Spleen (tissue), 11 donors: ENCODE measurements around the gene KCNQ5. TPM values are rescaled to one million over a fixed set of nuclear protein-coding genes. Genes with fewer than 3 reads are reported as not detected.

Experiments used
- DNase-seq: peaks from one replicate; pipeline ENCODE4 v3.0.0-alpha.2; 2020
- H3K27ac ChIP-seq, 8 donors: fragments of 200-600 bp; sonication (generic) in 7 of 8; 1 replicate in 4 of 8; 2 replicates in 4 of 8; pipeline versions ENCODE4 v1.5.0 to v1.8.0; 2016 to 2021; ENCODE audit warnings: inconsistent platforms in 4 of 8, mild to moderate bottlenecking in 4 of 8, moderate library complexity in 1 of 8
- H3K27me3 ChIP-seq, 7 donors: fragments of 200-600 bp; sonication (generic) in 6 of 7; replicated peaks in 1 of 7; 1 replicate in 4 of 7; 2 replicates in 3 of 7; pipeline versions ENCODE4 v1.5.0 to v1.8.0; 2016 to 2021; ENCODE audit warnings: inconsistent platforms in 3 of 7, mild to moderate bottlenecking in 1 of 7
- H3K36me3 ChIP-seq, 6 donors: fragments of 200-600 bp; sonication (generic) in 5 of 6; 1 replicate in 4 of 6; 2 replicates in 2 of 6; pipeline versions ENCODE4 v1.5.0 to v1.8.0; 2016 to 2021; ENCODE audit warnings: inconsistent platforms in 2 of 6
- H3K4me1 ChIP-seq, 6 donors: fragments of 200-600 bp; sonication (generic) in 5 of 6; 1 replicate in 3 of 6; 2 replicates in 3 of 6; pipeline versions ENCODE4 v1.5.0 to v1.8.0; 2016 to 2021; ENCODE audit warnings: inconsistent platforms in 3 of 6
- H3K4me3 ChIP-seq, 8 donors: fragments of 200-600 bp; sonication (generic) in 7 of 8; 1 replicate in 4 of 8; 2 replicates in 4 of 8; pipeline versions ENCODE4 v1.5.0 to v1.8.0; 2016 to 2021; ENCODE audit warnings: inconsistent platforms in 4 of 8, mild to moderate bottlenecking in 4 of 8, moderate library complexity in 2 of 8
- H3K9me3 ChIP-seq, 8 donors: fragments of 200-600 bp; sonication (generic) in 7 of 8; 1 replicate in 4 of 8; 2 replicates in 4 of 8; pipeline versions ENCODE4 v1.5.0 to v1.8.0; 2016 to 2021; ENCODE audit warnings: inconsistent platforms in 4 of 8
- POLR2A ChIP-seq, 3 donors: fragments of 450-650 bp; IDR thresholded peaks; one replicate each; pipeline ENCODE4 v1.5.1; 2017; ENCODE audit warnings: antibody characterized with exemption in 3 of 3, mild to moderate bottlenecking in 1 of 3
- POLR2AphosphoS5 ChIP-seq, 3 donors: sonication (generic); formaldehyde crosslinking; IDR thresholded peaks; one replicate each; pipeline ENCODE4 v1.5.1; 2017; ENCODE audit warnings: antibody characterized with exemption in 3 of 3
- WGBS, 5 donors: extraction: QIAGEN DNeasy Blood & Tissue Kit in 3 of 5; methylation state at CpG; one replicate each; pipeline versions ENCODE4 v1.1.5 to v1.1.7; 2013 to 2018; 5-methylcytosine and 5-hydroxymethylcytosine counted together
- intact Hi-C: fragments of 100-400 bp; cut with DNase I; formaldehyde crosslinking; loops from one replicate; pipeline ENCODE4 v1.15.0; 2023; ENCODE audit warnings: low total_unique reads
- polyA plus RNA-seq, 3 donors: library from polyadenylated mRNA; stranded (reverse); fragments of 200-250 nt; gene quantifications; one replicate each; pipeline ENCODE4 v1.2.1, GENCODE V29; 2013
- total RNA-seq, 7 donors: library from RNA; depleted of rRNA in 3 of 7; stranded (reverse); fragments of >200 nt in 3 of 7; fragmentation: NEBNext Ultra II Directional in 4 of 7; extraction: Animal tissue kit (Norgen Biotek cat#: 25700) in 4 of 7; gene quantifications; one replicate each; pipeline versions ENCODE4 v1.1.0 to v1.2.1, GENCODE V29; 2016 to 2021
- TF ChIP-seq, protein P1 (sequence below), 11 experiments: fragments of 200-600 bp in 7 of 11; fragments of 450-650 bp in 4 of 11; sonication (generic) in 4 of 11; IDR thresholded peaks in 8 of 11; conservative IDR thresholded peaks in 3 of 11; 1 replicate in 7 of 11; 2 replicates in 4 of 11; pipeline versions ENCODE4 v1.4.0 to v1.8.0; 2016 to 2021; ENCODE audit warnings: antibody characterized with exemption in 11 of 11, inconsistent platforms in 4 of 11, mild to moderate bottlenecking in 1 of 11
- donor health status: healthy with polysubstance abuse.
- donor health status: DM: no; HTN: no; CAD: no; lungs with moderate emphysema.
- donor health status: DM: no; HTN: no; CAD: no.
- donor health status: Bipolar disorder and iron deficiency.
- donor health status: healthy.
- donor health status: DM: no; HTN: no; CAD: no.
- donor health status: DM: yes; HTN: yes; CAD: no.

The KCNQ5 gene
- total and polyA plus RNA-seq, 10 donors = 1.3 to 8.7 (median 4.4) TPM

DNA sequence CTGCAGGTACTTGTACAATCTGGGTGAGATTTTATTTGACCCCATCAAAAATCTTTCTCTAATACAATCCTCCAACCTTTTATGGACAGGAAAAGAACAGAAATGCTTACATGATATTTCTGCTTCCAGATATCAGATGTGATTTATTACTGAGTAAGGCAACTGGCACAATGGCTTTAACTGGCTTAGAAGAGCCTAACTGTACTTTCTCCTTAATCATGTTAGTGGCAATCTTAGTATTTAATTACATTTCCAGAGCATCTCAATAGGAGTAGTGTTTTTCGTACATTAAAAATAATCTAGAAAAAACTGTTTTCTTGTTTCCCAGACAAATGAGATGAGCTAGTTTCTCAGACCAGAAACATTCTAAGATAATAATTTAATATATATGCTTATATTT, 251.6 kb downstream of the KCNQ5 start:
- DNase-seq = no peak
- no peak overlapping the region for H3K27ac ChIP-seq
- H3K9me3 ChIP-seq = no peaks in the 10 kb centered on the region
- no peaks in the 10 kb centered on the region for H3K27me3 ChIP-seq
- no peak for TF ChIP-seq POLR2A (IDR thresholded peaks at IDR 0.05)
- no peak for TF ChIP-seq POLR2AphosphoS5 (IDR thresholded peaks at IDR 0.05)
- TF ChIP-seq, protein P1, sequence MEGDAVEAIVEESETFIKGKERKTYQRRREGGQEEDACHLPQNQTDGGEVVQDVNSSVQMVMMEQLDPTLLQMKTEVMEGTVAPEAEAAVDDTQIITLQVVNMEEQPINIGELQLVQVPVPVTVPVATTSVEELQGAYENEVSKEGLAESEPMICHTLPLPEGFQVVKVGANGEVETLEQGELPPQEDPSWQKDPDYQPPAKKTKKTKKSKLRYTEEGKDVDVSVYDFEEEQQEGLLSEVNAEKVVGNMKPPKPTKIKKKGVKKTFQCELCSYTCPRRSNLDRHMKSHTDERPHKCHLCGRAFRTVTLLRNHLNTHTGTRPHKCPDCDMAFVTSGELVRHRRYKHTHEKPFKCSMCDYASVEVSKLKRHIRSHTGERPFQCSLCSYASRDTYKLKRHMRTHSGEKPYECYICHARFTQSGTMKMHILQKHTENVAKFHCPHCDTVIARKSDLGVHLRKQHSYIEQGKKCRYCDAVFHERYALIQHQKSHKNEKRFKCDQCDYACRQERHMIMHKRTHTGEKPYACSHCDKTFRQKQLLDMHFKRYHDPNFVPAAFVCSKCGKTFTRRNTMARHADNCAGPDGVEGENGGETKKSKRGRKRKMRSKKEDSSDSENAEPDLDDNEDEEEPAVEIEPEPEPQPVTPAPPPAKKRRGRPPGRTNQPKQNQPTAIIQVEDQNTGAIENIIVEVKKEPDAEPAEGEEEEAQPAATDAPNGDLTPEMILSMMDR (IDR thresholded peaks at IDR 0.05 in 8 of 11, conservative IDR thresholded peaks at IDR 0.05 in 3 of 11) = no peak
- intact Hi-C loops = no loop called here
- H3K36me3 ChIP-seq = no peaks in the 10 kb centered on the region
- H3K4me3 ChIP-seq = no peak overlapping the region
- no peaks in the 10 kb centered on the region for H3K4me1 ChIP-seq
- 93 to 98% (median 96%) methylated on average over 1 of the region's 1 CpG for WGBS, 5 donors

DNA sequence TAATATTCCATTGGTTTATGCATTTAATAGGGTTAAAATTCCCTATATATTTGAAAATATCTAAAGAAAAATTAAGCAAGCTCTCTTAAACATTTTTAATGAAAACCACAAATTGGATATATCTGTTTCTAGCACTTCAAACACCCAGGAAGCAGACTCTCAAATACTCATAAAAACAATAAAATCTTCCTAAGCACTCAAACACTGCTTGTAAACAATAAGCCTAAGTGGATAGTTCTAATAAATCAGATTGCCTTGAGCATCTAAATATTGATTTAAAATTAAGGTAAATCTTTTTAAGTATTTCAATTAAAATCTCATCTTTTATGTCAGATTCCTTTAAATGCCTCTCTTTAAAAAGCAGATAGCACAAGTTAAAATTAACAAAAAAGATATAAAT, 254.4 kb downstream of the KCNQ5 start:
- H3K9me3 ChIP-seq = no peaks in the 10 kb centered on the region
- H3K27me3 ChIP-seq = no peaks in the 10 kb centered on the region
- no peak overlapping the region for H3K27ac ChIP-seq
- no peak for DNase-seq
- no peaks in the 10 kb centered on the region for H3K4me1 ChIP-seq
- H3K4me3 ChIP-seq = no peak overlapping the region
- intact Hi-C loops = no loop called here
- TF ChIP-seq, protein P1 (IDR thresholded peaks at IDR 0.05 in 8 of 11, conservative IDR thresholded peaks at IDR 0.05 in 3 of 11) = no peak
- TF ChIP-seq POLR2AphosphoS5 (IDR thresholded peaks at IDR 0.05) = no peak
- no peak for TF ChIP-seq POLR2A (IDR thresholded peaks at IDR 0.05)
- no peaks in the 10 kb centered on the region for H3K36me3 ChIP-seq

DNA sequence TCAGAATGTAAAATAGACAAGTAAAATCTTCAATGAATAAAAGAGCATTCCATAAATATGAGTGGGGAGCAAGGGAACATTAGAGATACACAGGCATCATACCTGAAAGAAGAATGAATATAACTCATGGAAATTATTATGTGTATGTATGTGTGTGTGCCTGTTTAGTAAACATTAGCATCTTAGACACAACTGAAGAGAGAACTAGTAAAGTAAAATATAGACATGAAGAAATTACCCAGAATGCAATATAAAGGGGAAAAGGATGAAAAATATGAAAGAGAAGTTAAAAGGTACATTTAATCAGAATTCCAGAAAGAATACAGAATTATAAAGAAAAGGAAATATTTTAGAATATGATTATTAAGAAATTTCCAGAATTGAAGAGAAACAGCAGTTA, 264.3 kb downstream of the KCNQ5 start:
- Histone ChIP-seq H3K4me3 (no peak overlapping the region), H3K27ac (no peak overlapping the region), H3K27me3 (no peaks in the 10 kb centered on the region), H3K36me3 (no peaks in the 10 kb centered on the region), H3K9me3 (peaks cover 0 to 18% (median 13%) of the 10 kb centered on the region in 8 donors), H3K4me1 (no peaks in the 10 kb centered on the region)
- intact Hi-C loops = no loop called here
- TF ChIP-seq POLR2AphosphoS5 (IDR thresholded peaks at IDR 0.05) (no peak), POLR2A (IDR thresholded peaks at IDR 0.05) (no peak)
- TF ChIP-seq, protein P1 (IDR thresholded peaks at IDR 0.05 in 8 of 11, conservative IDR thresholded peaks at IDR 0.05 in 3 of 11) = no peak
- DNase-seq = no peak

DNA sequence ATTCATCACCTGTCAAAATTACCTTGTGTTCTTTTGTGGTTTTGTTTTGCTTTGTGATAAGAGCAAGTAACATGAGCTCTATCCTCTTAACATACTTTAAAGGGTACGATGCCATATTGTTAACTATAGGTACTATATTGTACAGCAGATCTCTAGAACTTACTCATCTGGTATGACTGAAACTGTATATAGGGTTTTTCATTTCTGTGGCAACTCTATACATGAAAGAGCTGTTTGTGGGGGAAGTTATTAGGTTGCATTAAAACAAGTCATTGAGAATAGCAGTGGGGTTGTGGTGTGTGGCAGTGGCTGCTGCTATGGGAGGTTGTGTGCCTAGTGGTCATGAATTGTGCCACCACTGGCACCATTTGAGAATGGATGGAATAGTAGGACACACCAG, 268.4 kb downstream of the KCNQ5 start:
- TF ChIP-seq, protein P1 (IDR thresholded peaks at IDR 0.05 in 8 of 11, conservative IDR thresholded peaks at IDR 0.05 in 3 of 11) = no peak
- TF ChIP-seq POLR2A (IDR thresholded peaks at IDR 0.05) (no peak), POLR2AphosphoS5 (IDR thresholded peaks at IDR 0.05) (no peak)
- intact Hi-C loops = no loop called here

More for the DNA sequence above, 268.4 kb downstream of the KCNQ5 start:
- Histone ChIP-seq H3K9me3 (peaks cover 0 to 18% (median 13%) of the 10 kb centered on the region in 8 donors), H3K4me1 (no peaks in the 10 kb centered on the region), H3K27me3 (no peaks in the 10 kb centered on the region), H3K4me3 (no peak overlapping the region), H3K36me3 (no peaks in the 10 kb centered on the region), H3K27ac (no peak overlapping the region)
- DNase-seq = no peak
- 63 to 85% (median 73%) methylated on average over 1 of the region's 1 CpG for WGBS, 5 donors
